HEK293 (cell line): ENCODE results near the gene LAMC3.

Source experiments
- CTCF ChIA-PET: fragments of 350-600 bp; formaldehyde crosslinking; extraction: SDS; loops from one replicate; lab custom pipeline; 2021; ENCODE audit warnings: antibody characterized with exemption; lab: Yijun Ruan, JAX
- POLR2A ChIA-PET: fragments of 300-600 bp; formaldehyde crosslinking; extraction: SDS; loops from one replicate; lab custom pipeline; 2020; ENCODE audit warnings: antibody characterized with exemption, inconsistent platforms; lab: Yijun Ruan, JAX
- H3K27ac ChIP-seq: fragments of 200-500 bp; sonication (Bioruptor generic); 2 replicates; pipeline ENCODE4 v1.5.1; 2014; ENCODE audit warnings: low read depth, low read length, control low read depth, inconsistent platforms; ENCODE audit errors: extremely low read depth
- H3K36me3 ChIP-seq, 2 experiments: fragments of 200-500 bp in 1 of 2; sonication (Bioruptor generic) in 1 of 2; 1 replicate in 1 of 2; 2 replicates in 1 of 2; pipeline ENCODE4 v1.5.1; 2014 to 2017; ENCODE audit warnings: inconsistent platforms in 2 of 2, low read length in 2 of 2; ENCODE audit not compliant: control insufficient read depth in 2 of 2, insufficient read depth in 1 of 2
- H3K4me1 ChIP-seq: fragments of 200-500 bp; sonication (Bioruptor generic); 2 replicates; pipeline ENCODE4 v1.5.1; 2014; ENCODE audit warnings: mild to moderate bottlenecking, low read length, inconsistent platforms; ENCODE audit not compliant: control insufficient read depth, insufficient read depth
- H3K4me3 ChIP-seq: 2 replicates; pipeline ENCODE4 v1.5.1; 2011; ENCODE audit warnings: low read depth, mild to moderate bottlenecking, control low read depth, low read length, moderate library complexity
- H3K9me3 ChIP-seq: fragments of 200-500 bp; sonication (Bioruptor generic); 2 replicates; pipeline ENCODE4 v1.5.1; 2014; ENCODE audit warnings: low read depth, low read length, inconsistent platforms; ENCODE audit not compliant: control insufficient read depth, insufficient read depth
- GLIS1 ChIP-seq: fragments of 450-650 bp; formaldehyde crosslinking; IDR thresholded peaks from 2 replicates; pipeline ENCODE4 v1.5.1; 2016; ENCODE audit warnings: missing biosample characterization, missing genetic modification characterization
- GLIS2 ChIP-seq: fragments of 450-650 bp; formaldehyde crosslinking; IDR thresholded peaks from 2 replicates; pipeline ENCODE4 v1.5.1; 2016; ENCODE audit warnings: missing biosample characterization, missing genetic modification characterization
- IKZF3 ChIP-seq: fragments of 450-650 bp; IDR thresholded peaks from 2 replicates; pipeline ENCODE4 v1.5.0; 2018; ENCODE audit warnings: missing biosample characterization, mild to moderate bottlenecking, missing genetic modification characterization, moderate library complexity
- KLF17 ChIP-seq: fragments of 450-650 bp; formaldehyde crosslinking; IDR thresholded peaks from 2 replicates; pipeline ENCODE4 v1.5.1; 2016; ENCODE audit warnings: missing biosample characterization, missing genetic modification characterization
- KLF9 ChIP-seq: fragments of 450-650 bp; formaldehyde crosslinking; IDR thresholded peaks from 2 replicates; pipeline ENCODE4 v1.5.1; 2016; ENCODE audit warnings: missing biosample characterization, missing genetic modification characterization, low read depth
- PRDM10 ChIP-seq: fragments of 450-650 bp; formaldehyde crosslinking; IDR thresholded peaks from 2 replicates; pipeline ENCODE4 v1.5.1; 2016; ENCODE audit warnings: missing biosample characterization, missing genetic modification characterization
- ZBTB17 ChIP-seq: fragments of 450-650 bp; formaldehyde crosslinking; IDR thresholded peaks from 2 replicates; pipeline ENCODE4 v1.5.1; 2016; ENCODE audit warnings: missing biosample characterization, missing genetic modification characterization
- ZBTB20 ChIP-seq: fragments of 450-650 bp; formaldehyde crosslinking; IDR thresholded peaks from 2 replicates; pipeline ENCODE4 v1.5.1; 2016; ENCODE audit warnings: missing biosample characterization, missing genetic modification characterization
- ZBTB26 ChIP-seq: fragments of 450-650 bp; formaldehyde crosslinking; optimal IDR thresholded peaks from 2 replicates; pipeline ENCODE3; 2016; ENCODE audit warnings: missing biosample characterization, mild to moderate bottlenecking, missing genetic modification characterization
- ZBTB44 ChIP-seq: fragments of 450-650 bp; IDR thresholded peaks from 2 replicates; pipeline ENCODE4 v1.5.1; 2018; ENCODE audit warnings: missing biosample characterization, mild to moderate bottlenecking, missing genetic modification characterization
- ZFHX2 ChIP-seq: fragments of 450-650 bp; formaldehyde crosslinking; conservative IDR thresholded peaks from 2 replicates; pipeline ENCODE4 v1.5.1; 2016; ENCODE audit warnings: missing biosample characterization, missing genetic modification characterization
- ZFP69B ChIP-seq: fragments of 450-650 bp; formaldehyde crosslinking; IDR thresholded peaks from 2 replicates; pipeline ENCODE4 v1.5.1; 2016; ENCODE audit warnings: missing biosample characterization, missing genetic modification characterization
- ZNF16 ChIP-seq: fragments of 450-650 bp; formaldehyde crosslinking; IDR thresholded peaks from 2 replicates; pipeline ENCODE4 v1.5.1; 2016; ENCODE audit warnings: low read depth, missing biosample characterization, missing genetic modification characterization
- ZNF175 ChIP-seq: fragments of 450-650 bp; formaldehyde crosslinking; IDR thresholded peaks from 2 replicates; pipeline ENCODE4 v1.5.1; 2016; ENCODE audit warnings: missing biosample characterization, missing genetic modification characterization
- ZNF18 ChIP-seq: fragments of 450-650 bp; formaldehyde crosslinking; IDR thresholded peaks from 2 replicates; pipeline ENCODE4 v1.5.1; 2016; ENCODE audit warnings: missing biosample characterization, missing genetic modification characterization
- ZNF184 ChIP-seq: fragments of 450-650 bp; IDR thresholded peaks from 2 replicates; pipeline ENCODE4 v1.5.1; 2018; ENCODE audit warnings: missing biosample characterization, mild to moderate bottlenecking, missing genetic modification characterization
- ZNF311 ChIP-seq: fragments of 450-650 bp; formaldehyde crosslinking; IDR thresholded peaks from 2 replicates; pipeline ENCODE4 v1.5.1; 2017; ENCODE audit warnings: missing biosample characterization, missing genetic modification characterization, borderline replicate concordance
- ZNF335 ChIP-seq: fragments of 450-650 bp; formaldehyde crosslinking; conservative IDR thresholded peaks from 2 replicates; pipeline ENCODE4 v1.5.1; 2016; ENCODE audit warnings: missing biosample characterization, missing genetic modification characterization
- ZNF48 ChIP-seq: fragments of 450-650 bp; formaldehyde crosslinking; IDR thresholded peaks from 2 replicates; pipeline ENCODE4 v1.5.1; 2016; ENCODE audit warnings: missing biosample characterization, missing genetic modification characterization
- ZNF610 ChIP-seq: fragments of 450-650 bp; formaldehyde crosslinking; IDR thresholded peaks from 2 replicates; pipeline ENCODE4 v1.5.1; 2016; ENCODE audit warnings: missing biosample characterization, missing genetic modification characterization, borderline replicate concordance
- ZNF692 ChIP-seq: fragments of 450-650 bp; formaldehyde crosslinking; IDR thresholded peaks from 2 replicates; pipeline ENCODE4 v1.5.1; 2016; ENCODE audit warnings: missing biosample characterization, missing genetic modification characterization
- ZSCAN16 ChIP-seq: fragments of 450-650 bp; formaldehyde crosslinking; IDR thresholded peaks from 2 replicates; pipeline ENCODE4 v1.5.1; 2016; ENCODE audit warnings: missing biosample characterization, missing genetic modification characterization

Gene LAMC3

GRCh38 chr9:131095666-131096268 is 86.8 kb downstream of the LAMC3 start (continued):
- TF ChIP-seq ZSCAN16 (tag by site-specific recombination): no peak

GRCh38 chr9:131096269-131097125 is 87.5 kb downstream of the LAMC3 start, which contains the start of gene AIF1L:
AIF1L (plus strand) TSS chr9:131096531; CDS start chr9:131096630, 99 bp downstream.
- peak within 1 kb of the TSS; percentile 53 for H3K4me3 ChIP-seq
- no peaks in the 10 kb centered on the region for H3K36me3 ChIP-seq
- H3K27ac ChIP-seq: peak within 1 kb of the TSS; percentile 49; the same call in 1 of the 2 replicates
- ChIA-PET CTCF (interaction anchor here (0.5 to 1.2 kb wide), 4 partner anchors 39 to 1062 kb away, joined by 3 to 4 read pairs (median 4); no protein-coding TSS in a partner anchor), POLR2A (interaction anchor here (0.5 to 5.4 kb wide), 3 partner anchors 9 to 28 kb away, joined by 4 to 61 read pairs (median 5); partner anchors contain the start of gene NUP214)
- no peaks in the 10 kb centered on the region for H3K9me3 ChIP-seq
- H3K4me1 ChIP-seq: no peaks in the 10 kb centered on the region
- peak; percentile 76; the same call in 1 of the 2 replicates for TF ChIP-seq PRDM10 (tag by site-specific recombination)
- TF ChIP-seq GLIS2: peak; percentile 85; the same call in 1 of the 2 replicates
- TF ChIP-seq GLIS1 (tag by site-specific recombination): peak; percentile 69
- peak; percentile 99 for TF ChIP-seq ZFHX2 (tag by site-specific recombination)
- TF ChIP-seq ZNF175: no peak
- peak; percentile 7; the same call in 1 of the 2 replicates for TF ChIP-seq IKZF3 (tag by site-specific recombination)
- TF ChIP-seq ZBTB44 (tag by site-specific recombination): peak; percentile 89
- no peak for TF ChIP-seq ZNF16 (tag by site-specific recombination)
- peak; percentile 95 for TF ChIP-seq ZNF335
- no peak for TF ChIP-seq ZNF48 (tag by site-specific recombination)
- 0 out of 2 replicates have a peak, but pooled peaks have one; percentile 56 for TF ChIP-seq KLF17 (tag by site-specific recombination)
- TF ChIP-seq ZBTB17 (tag by site-specific recombination): peak; percentile 87
- no peak for TF ChIP-seq ZNF311 (tag by site-specific recombination)
- TF ChIP-seq ZBTB20 (tag by site-specific recombination): peak; percentile 75
- TF ChIP-seq ZNF184: 0 out of 2 replicates have a peak, but pooled peaks have one; percentile 53
- TF ChIP-seq ZNF692 (tag by site-specific recombination): peak; percentile 74
- no peak for TF ChIP-seq ZNF18 (tag by site-specific recombination)
- peak; percentile 78 for TF ChIP-seq ZFP69B (tag by site-specific recombination)
- TF ChIP-seq KLF9: peak; percentile 51
- peak; percentile 98 for TF ChIP-seq ZBTB26 (tag by site-specific recombination)
- TF ChIP-seq ZNF610 (tag by site-specific recombination): no peak
